Smooth muscle cell of the brain vasculature (primary cell): Measurements from ENCODE around the gene PDE7B.

Source experiments
- DNase-seq: peaks from one replicate; pipeline ENCODE4 v3.0.0-alpha.2; 2012; ENCODE audit warnings: low read depth, low spot score

The PDE7B gene

GRCh38 chr6:136067731-136068341 lies 216.3 kb downstream of the PDE7B start:
- no peak for DNase-seq

- peak; percentile 24 for DNase-seq
These were observed 217.6 kb downstream of the PDE7B start for GRCh38 chr6:136069119-136069518.

DNA sequence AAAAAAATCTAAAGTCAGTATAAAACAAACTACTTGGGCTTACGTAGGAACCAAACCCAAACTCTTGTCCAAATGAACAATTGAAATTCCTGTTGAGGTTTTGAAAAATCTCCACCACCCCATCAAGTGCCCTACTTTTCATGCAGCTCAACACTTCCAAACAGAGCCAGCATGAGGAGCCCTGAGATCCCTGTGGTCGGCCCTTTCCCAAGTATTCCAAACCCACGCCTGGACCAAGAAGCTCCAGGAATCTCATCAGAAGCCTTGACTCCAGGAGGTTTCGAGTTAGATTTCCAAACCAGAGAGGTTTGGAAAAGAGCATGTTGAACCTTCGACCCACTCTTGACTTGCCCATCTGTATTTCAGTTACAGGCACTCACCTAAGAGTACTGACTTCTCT lies 219.3 kb downstream of the PDE7B start:
- DNase-seq: no peak

DNA sequence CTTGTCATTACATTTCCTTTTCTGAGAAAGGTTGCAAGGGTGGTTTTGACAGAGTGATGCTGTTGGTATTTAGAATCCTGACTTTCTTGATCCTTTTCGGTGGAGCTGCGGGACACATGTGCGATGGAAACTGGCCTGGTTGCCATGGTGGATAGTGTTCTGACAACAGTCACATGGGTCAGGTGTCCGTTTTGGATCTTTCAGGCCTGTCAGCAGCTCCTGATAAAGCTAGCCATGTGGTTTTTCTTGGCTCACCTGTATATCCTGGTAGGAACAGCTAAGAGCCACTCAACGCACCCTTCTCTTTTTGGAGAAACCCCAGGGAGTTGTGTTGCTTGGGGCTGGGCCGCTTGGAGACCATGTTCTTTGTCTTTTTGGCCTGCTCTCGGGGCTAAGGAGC lies 221.2 kb downstream of the PDE7B start:
- DNase-seq: no peak

- no peak for DNase-seq
These were observed 221.7 kb downstream of the PDE7B start for GRCh38 chr6:136073216-136073615.

DNA sequence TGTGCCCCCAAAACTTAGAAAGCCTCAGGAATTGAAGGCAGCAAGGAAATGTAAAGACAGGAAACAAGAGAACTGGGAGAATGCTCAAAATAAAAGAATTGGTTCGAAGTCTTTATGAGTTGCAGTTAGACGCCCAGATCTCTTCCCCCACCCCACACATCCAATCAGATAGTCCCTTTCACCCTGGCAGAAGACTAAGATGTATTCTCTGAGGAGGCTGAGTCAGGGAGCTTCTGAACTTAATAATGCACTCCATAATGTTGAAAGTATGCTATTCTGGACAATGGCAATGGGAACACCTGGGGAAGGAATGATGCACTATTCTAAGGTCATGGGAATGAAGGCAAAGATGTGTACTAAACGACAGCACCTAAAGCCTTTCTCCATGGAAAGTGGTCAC lies 225.0 kb downstream of the PDE7B start:
- no peak for DNase-seq

- DNase-seq: no peak
These were observed 226.5 kb downstream of the PDE7B start for GRCh38 chr6:136077834-136078576.

DNA sequence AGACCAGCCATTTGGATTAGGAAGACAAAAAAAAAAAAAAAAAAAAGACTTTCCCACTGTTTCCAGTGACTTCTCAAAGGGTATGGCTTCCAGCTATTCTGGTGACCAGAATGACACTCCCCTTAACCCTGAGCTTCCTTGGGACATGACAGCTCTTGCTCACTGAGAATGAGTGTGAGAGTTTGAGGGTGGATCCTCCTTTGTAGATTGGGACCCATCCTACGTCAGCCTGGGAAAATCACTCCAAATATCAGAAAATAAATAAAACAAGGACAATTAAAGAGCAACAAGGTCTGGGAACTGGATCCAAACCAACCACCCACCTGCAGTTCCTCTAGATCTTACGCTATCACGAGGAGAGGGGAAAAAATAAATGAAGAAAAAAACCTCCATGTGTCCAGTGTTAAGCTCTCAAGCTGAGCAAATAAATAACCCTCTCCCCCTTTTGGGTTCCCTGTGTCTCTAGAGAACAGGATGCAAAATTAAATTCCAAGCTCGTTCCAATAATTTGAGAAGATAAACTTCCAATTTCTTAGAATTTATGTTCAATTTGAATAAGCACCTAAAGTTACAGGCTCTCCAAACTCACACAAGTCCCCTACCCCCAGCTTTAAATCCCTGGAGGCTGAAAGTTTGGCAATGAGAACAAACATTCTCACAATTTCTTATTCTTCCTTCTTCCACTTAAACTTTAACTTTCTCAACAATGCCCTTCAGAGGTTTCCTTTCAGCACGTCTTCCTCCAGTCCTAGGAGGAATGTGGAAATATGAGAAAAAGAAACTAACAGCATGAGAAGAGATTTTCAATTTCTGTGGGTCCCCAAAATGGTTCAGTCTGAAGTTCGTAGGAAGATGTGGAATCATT lies 228.4 kb downstream of the PDE7B start:
- DNase-seq: no peak

GRCh38 chr6:136083540-136083939 lies 232.0 kb downstream of the PDE7B start:
- no peak for DNase-seq

- no peak for DNase-seq
These were observed 232.9 kb downstream of the PDE7B start for GRCh38 chr6:136084403-136084802.

- no peak for DNase-seq
These were observed 234.0 kb downstream of the PDE7B start for GRCh38 chr6:136085370-136086115.

DNA sequence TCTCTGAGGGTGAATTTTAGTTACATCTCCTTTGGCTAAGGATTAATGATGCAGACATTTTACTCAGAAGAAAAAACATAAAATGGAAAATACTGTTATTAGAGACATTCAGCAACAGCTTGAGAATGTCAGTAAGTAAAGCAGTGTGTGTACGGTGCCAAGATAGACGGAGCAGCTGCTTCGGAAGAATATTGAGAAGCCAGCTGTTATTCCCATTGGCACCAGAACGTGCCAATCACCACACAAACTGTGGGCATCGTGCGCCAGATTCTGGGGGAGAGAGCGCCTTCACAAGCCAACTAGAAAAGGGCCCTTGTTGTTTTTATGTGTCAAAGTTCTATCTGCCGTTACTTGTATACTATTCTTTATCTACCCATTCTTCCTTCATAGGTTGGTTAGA lies 235.2 kb downstream of the PDE7B start:
- no peak for DNase-seq

DNA sequence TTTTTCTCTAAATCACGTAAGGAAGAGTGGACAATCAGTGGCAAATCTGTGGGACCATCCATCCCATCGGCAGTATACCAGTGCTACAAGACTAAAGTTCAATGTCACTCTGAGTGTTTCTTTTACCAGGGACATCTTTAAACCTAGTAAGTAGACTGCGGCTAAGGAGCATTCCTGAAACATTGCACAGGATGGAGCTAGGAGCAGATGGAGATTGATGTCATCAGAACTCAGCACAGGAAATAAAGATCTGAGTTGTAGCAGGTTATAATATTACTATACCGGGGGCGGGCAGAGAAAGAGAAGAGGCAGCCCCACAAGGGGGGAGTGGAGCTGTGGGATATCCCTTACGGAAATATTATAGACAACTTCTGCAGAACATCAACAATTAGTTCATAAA lies 236.5 kb downstream of the PDE7B start:
- DNase-seq: no peak

DNA sequence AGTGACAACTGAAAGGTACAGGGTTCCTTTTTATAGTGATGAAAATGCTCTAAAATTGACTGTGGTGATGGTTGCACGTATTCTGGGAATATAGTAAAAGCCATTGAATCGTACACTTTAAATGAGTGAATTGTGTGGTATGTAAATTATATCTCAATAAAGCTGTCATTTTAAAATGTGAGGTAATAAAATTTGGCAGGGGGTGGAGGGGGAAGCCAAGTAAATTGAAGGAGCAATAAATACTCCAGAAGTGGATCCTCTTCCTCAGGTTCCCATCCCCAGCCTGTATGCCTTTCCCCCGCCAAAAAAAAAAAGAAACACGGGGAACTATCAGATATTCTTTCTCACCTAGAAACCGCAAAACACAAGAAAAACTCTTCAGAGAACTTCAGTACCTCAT lies 237.2 kb downstream of the PDE7B start:
- DNase-seq: no peak

GRCh38 chr6:136089876-136090275 lies 238.4 kb downstream of the PDE7B start:
- no peak for DNase-seq

GRCh38 chr6:136090929-136091328 lies 239.4 kb downstream of the PDE7B start:
- DNase-seq: no peak

- DNase-seq: no peak
These were observed 241.4 kb downstream of the PDE7B start for GRCh38 chr6:136092897-136093296.

GRCh38 chr6:136093835-136094234 lies 242.3 kb downstream of the PDE7B start:
- no peak for DNase-seq

- no peak for DNase-seq
These were observed 243.3 kb downstream of the PDE7B start for GRCh38 chr6:136094812-136095211.

- DNase-seq: peak; percentile 35
These were observed 244.5 kb downstream of the PDE7B start for GRCh38 chr6:136095986-136096385.

- DNase-seq: no peak
These were observed 251.6 kb downstream of the PDE7B start for GRCh38 chr6:136102991-136103688.
